Right lobe of liver (tissue), 4 donors: ENCODE results near the gene HSPG2.

Source experiments
- CTCF ChIP-seq, 4 donors: fragments of 200-600 bp in 3 of 4; fragments of 450-650 bp in 1 of 4; IDR thresholded peaks; one replicate each; pipeline versions ENCODE4 v1.5.1 to v1.8.0; 2016 to 2022; ENCODE audit warnings: antibody characterized with exemption in 4 of 4, mild to moderate bottlenecking in 2 of 4
- POLR2A ChIP-seq: fragments of 450-650 bp; IDR thresholded peaks from one replicate; pipeline ENCODE4 v1.6.1; 2017; ENCODE audit warnings: antibody characterized with exemption, mild to moderate bottlenecking
- donor health status: DM: no; HTN: no; CAD: no.
- donor health status: DM: no; HTN: no; CAD: no.
- donor health status: DM: no; HTN: yes; CAD: no.

GRCh38 chr1:21930629-21931170, 6.4 kb downstream of the HSPG2 start:
- no peak for TF ChIP-seq CTCF (IDR thresholded peaks at IDR 0.05)
- no peak for TF ChIP-seq POLR2A
